Fibroblast of lung (primary cell): ENCODE results near the gene KCNJ10.

Experiments
- EZH2 ChIP-seq: IDR thresholded peaks from 2 replicates; pipeline ENCODE4 v1.5.1; 2012; ENCODE audit warnings: low read length, control low read depth, mild to moderate bottlenecking; ENCODE audit errors: missing control alignments
- TF ChIP-seq, protein P1 (sequence below), 2 donors: IDR thresholded peaks in 1 of 2; conservative IDR thresholded peaks in 1 of 2; 1 replicate in 1 of 2; 2 replicates in 1 of 2; pipeline ENCODE4 v1.5.1; 2011 to 2012; ENCODE audit warnings: low read length in 2 of 2, control low read depth in 1 of 2, inconsistent platforms in 1 of 2, low read depth in 1 of 2, mild to moderate bottlenecking in 1 of 2

DNA sequence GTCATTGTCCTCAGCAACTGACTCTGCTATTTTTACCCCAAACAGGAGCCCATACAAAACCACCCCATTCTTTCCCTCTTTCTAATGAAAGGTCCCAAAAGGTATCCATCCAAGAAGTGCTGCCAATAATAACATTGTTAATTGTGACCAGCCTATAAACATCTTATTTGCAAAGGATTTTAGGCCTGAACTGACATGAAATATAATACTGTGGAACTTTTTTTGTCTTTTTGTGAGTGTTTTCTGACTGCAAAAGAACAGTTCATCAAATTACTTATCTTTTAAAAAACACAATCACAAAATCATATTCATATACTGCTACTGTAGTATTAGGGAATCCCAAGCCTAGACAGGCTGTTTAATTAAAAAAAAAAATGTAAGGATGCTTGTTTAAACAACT is 41.5 kb downstream of the KCNJ10 start:
- TF ChIP-seq, protein P1, sequence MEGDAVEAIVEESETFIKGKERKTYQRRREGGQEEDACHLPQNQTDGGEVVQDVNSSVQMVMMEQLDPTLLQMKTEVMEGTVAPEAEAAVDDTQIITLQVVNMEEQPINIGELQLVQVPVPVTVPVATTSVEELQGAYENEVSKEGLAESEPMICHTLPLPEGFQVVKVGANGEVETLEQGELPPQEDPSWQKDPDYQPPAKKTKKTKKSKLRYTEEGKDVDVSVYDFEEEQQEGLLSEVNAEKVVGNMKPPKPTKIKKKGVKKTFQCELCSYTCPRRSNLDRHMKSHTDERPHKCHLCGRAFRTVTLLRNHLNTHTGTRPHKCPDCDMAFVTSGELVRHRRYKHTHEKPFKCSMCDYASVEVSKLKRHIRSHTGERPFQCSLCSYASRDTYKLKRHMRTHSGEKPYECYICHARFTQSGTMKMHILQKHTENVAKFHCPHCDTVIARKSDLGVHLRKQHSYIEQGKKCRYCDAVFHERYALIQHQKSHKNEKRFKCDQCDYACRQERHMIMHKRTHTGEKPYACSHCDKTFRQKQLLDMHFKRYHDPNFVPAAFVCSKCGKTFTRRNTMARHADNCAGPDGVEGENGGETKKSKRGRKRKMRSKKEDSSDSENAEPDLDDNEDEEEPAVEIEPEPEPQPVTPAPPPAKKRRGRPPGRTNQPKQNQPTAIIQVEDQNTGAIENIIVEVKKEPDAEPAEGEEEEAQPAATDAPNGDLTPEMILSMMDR (conservative IDR thresholded peaks at IDR 0.05 in 1 of 2, IDR thresholded peaks at IDR 0.05 in 1 of 2; ENCODE audit: low read depth in 1 of 2, low read length in 2 of 2): no peak
- TF ChIP-seq EZH2: no peak
